GM10266 (cell line): ENCODE results near the gene PRELID3B.
A peak's percentile ranks its signal among the peaks of the same experiment; 100 is the strongest.

Experiments used
- DNase-seq: peaks from one replicate; pipeline ENCODE4 v3.0.0; 2012; ENCODE audit errors: extremely low spot score
- TF ChIP-seq, protein P1 (sequence below): IDR thresholded peaks from 2 replicates; pipeline ENCODE4 v1.5.1; 2012; ENCODE audit warnings: mild to moderate bottlenecking, low read depth; ENCODE audit not compliant: control insufficient read depth, insufficient read depth; ENCODE audit errors: missing control alignments

PRELID3B gene

DNA sequence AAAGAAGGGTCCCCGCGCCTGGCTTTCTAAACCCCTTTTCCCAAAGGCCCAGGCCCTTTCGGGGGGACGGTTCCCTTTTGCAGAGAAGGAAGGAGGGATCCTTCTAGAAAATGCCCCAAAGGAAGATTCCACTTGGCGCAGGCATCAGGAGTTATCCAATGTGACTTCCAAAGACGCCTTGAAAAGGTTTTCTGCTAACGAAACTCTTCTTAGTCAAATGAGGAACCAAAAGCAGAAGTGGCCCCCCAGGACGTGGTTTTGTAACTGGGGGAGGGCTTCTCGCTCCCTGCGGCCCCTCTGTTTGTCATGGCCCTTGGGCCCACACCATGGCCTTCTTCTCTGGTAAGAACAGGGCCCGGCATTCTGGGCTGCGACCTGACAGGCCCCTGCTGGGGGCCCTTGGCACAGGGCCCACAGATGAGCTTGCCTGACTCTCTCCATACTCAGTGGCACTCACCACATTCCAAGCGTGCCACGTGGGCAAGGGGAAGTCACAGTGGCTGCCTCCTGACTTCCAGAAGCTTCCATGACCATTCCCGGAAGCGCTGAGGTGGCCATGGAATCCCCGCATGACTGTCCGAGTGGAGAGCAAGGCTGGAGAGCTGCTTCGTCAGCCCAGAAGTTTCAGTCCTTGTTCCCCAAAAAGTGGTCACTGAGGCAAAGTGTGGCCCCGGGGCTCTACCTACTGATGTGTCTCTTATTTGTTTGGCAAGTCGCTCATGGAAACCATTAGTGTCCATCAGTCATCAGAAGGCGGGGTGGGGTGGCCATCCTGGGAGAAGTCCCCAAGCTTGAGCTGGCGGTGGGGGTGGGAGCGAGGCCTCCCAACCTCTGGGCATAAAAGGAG, 34.7 kb downstream of the PRELID3B start:
- TF ChIP-seq, protein P1, sequence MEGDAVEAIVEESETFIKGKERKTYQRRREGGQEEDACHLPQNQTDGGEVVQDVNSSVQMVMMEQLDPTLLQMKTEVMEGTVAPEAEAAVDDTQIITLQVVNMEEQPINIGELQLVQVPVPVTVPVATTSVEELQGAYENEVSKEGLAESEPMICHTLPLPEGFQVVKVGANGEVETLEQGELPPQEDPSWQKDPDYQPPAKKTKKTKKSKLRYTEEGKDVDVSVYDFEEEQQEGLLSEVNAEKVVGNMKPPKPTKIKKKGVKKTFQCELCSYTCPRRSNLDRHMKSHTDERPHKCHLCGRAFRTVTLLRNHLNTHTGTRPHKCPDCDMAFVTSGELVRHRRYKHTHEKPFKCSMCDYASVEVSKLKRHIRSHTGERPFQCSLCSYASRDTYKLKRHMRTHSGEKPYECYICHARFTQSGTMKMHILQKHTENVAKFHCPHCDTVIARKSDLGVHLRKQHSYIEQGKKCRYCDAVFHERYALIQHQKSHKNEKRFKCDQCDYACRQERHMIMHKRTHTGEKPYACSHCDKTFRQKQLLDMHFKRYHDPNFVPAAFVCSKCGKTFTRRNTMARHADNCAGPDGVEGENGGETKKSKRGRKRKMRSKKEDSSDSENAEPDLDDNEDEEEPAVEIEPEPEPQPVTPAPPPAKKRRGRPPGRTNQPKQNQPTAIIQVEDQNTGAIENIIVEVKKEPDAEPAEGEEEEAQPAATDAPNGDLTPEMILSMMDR: no peak
- DNase-seq: peak; percentile 91

DNA sequence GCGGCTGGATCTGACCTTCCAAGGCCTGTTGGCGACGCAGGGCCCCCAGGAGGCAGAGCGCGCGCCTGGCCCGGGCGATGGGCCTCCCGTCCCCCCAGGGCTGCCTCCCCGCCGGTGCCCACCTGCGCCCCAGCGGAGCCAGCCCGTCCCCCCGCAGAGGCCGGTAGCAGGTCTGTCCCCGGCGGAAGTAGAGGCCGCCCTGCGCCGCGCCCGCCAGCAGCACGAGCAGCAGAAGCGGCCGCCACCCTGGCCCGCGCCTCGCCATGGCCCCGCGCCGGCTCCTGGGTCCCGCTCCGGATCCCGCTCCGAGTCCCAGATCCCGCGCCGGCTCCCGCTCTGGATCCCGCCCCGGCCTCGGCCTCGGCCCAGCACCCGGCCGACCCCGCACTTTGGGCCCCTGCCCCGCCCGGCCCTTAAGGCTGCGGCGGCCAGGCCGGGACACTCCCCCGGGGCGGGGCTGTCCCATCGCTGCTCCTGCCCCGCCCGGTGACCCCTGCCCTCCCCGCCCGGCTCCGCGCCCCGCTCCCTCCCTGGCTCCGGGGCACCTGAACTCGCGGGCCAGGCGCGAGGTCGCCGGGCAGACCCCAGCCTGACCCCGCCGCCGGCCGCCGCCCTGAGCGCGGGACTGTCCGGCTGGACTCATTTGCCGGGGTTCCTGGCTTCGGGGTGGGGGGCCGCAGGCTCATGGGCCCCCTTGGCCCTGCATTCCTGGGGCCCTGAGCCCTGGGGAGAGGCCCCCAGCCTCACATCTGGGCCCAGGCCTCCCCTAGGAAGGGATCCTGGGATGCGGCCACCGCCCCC, 35.5 kb downstream of the PRELID3B start, which contains the start of gene CTSZ:
Gene CTSZ, minus strand, starts transcription at position 391 of the 801 bp plus-strand sequence. Its CDS starts 126 bp downstream, at position 265.
- peak; percentile 88 for DNase-seq
- TF ChIP-seq, protein P1: no peak

DNA sequence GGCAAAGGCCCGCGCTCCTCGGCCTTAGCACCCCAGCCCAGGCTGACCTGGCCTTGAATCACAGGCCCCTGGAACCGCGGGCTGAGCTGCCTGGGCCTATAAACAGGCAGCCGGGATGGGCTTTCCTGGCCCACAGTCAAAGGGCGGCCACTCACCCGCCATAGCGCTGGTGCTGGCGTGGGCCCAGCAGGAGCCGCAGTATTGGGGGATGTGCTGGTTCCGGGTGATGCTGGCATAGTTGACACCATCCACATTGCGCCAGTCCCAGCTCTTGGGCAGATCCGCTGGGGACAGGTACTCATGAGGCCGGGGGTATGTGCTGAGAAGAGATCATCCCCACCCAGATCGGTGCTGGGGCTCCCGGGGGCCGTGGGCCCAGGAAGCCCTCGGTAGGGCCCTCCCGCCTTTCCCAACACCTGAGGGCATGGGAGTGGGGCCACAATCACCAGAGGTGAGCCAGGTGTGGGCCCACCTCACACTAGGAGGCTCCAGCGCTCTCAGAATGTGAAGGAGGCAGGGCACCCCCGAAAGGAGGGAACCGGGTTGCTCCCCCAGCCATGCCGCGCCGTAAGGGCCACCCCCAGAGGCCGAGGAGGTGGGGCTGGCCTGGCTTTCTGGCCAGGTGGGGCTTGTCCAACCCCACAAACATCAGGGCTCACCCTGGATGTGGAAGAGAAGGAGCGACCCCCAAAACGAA, 36.3 kb downstream of the PRELID3B start:
- TF ChIP-seq, protein P1: no peak

DNA sequence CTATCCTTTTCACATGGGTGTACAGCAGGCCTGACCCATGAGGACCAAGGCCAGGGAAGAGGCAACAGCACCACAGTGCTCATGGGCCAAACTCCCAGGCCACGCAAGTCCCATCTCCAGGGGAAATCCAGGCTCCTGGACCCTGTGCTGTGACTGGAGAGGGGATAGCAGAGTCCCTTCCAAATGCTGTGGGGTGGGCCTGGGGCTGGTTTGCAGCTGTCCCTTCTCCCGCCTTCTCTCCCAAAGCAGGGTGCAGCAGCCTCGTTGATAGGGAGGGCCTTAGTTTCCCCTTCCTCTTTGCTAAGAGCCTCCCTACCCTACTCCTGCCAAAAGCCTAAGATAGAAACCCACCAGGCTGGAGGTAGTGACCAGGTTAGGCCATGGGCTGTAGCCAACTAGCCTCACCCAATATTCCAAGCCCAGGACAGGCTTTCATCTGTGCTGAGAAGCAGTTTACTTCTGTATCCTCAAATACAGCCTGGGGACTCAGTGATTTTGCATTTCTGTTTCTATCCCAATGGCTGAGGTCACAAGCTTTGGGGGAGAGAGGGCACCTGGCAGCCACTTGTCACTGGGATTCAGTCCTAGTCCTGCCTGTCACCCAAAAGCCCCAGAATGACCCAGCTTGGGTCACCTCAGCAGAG, 36.9 kb downstream of the PRELID3B start:
- no peak for DNase-seq
- TF ChIP-seq, protein P1: no peak

More for the DNA sequence above, 36.3 kb downstream of the PRELID3B start:
- DNase-seq: peak; percentile 44

DNA sequence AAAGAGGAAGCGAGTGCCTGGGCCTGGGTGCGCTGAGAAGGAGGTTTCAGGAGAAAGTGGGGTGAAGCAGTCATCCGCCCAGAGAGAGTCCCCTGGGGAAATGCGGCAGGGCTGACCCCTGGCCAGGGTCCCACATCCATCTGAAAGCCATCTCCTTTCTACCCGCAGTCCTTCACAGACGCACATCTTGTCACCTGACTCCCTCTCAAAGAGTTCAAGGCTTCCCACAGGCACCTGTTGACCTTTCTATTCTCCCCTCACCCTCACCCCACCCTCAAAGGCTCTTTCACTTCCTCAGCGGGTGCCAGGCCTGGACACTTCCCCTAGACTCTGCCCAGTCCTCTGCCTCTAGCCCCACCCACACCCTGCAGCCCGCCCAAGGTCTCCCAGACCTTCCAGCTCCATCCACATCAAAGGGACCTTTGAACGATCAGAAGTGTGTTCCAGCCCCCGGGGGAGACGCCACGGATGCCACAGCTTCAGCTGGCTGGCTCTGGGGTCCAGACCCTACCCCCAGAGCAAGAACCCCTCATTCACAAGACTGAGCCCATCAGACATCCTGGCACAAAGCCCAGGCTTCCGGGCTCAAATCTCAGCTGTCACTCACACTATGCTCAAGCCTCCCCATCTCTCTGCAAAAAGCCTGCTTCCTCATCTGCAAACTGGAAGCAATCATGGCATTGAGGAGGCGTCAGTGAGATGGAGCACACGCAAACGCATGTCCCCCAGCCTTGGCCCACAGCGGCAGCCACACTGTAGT, 37.6 kb downstream of the PRELID3B start:
- TF ChIP-seq, protein P1: no peak
- peak; percentile 86 for DNase-seq

DNA sequence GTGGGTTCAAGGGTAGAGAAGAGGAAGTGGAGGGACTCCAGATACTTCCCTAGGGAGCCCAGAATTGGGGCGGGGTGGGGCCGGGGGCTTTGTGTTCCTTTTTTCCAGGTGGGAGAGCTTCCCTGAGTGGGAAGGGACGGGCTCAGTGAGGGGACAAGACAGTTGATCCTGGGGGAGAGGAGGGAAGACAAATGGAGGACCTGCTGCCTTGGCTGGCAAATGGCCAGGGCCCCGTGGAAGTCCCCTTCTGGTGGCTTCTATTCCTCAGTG, 38.2 kb downstream of the PRELID3B start:
- TF ChIP-seq, protein P1: no peak
- no peak for DNase-seq
